NOMO-1 (cell line): ENCODE data around the gene GAGE12D.
"Not testable (repeated sequence)": the region's sequence is repeated elsewhere in the genome, so short reads cannot be mapped to it uniquely, and the experiment has no call there.

ENCODE experiments used
- DNase-seq, 2 experiments: peaks; one replicate each; lab custom pipeline; 2025; ENCODE audit not compliant: unreplicated experiment in 2 of 2; lab: John Stamatoyannopoulos, UW

GAGE12D gene

GRCh38 chrX:49541433-49541832, at the start of gene GAGE12D:
TSS of gene GAGE12D (plus strand) at chrX:49541733. CDS start at chrX:49542888, 1,155 bp downstream.
- not testable (repeated sequence) for DNase-seq

- DNase-seq: not testable (repeated sequence)
Measured at GRCh38 chrX:49531877-49532276, 9.7 kb upstream of the GAGE12D start, which contains the start of gene GAGE12C. TSS of gene GAGE12C (plus strand) at chrX:49532177. CDS start at chrX:49533332, 1,155 bp downstream.

GRCh38 chrX:49550989-49551388, 9.5 kb downstream of the GAGE12D start, which contains the start of gene GAGE12E:
TSS of gene GAGE12E (plus strand) at chrX:49551289. CDS start at chrX:49552444, 1,155 bp downstream.
- not testable (repeated sequence) for DNase-seq

- DNase-seq: not testable (repeated sequence)
Measured at GRCh38 chrX:49560542-49560941, 19.0 kb downstream of the GAGE12D start, which contains the start of gene GAGE12F. TSS of gene GAGE12F (plus strand) at chrX:49560842. CDS start at chrX:49561997, 1,155 bp downstream.

- not testable (repeated sequence) for DNase-seq
Measured at GRCh38 chrX:49568728-49569127, 27.2 kb downstream of the GAGE12D start.

- not testable (repeated sequence) for DNase-seq
Measured at GRCh38 chrX:49569152-49569551, 27.6 kb downstream of the GAGE12D start.

GRCh38 chrX:49570100-49570499, 28.6 kb downstream of the GAGE12D start, which contains the start of gene GAGE12G:
TSS of gene GAGE12G (plus strand) at chrX:49570400. CDS start at chrX:49571555, 1,155 bp downstream.
- DNase-seq: not testable (repeated sequence)

GRCh38 chrX:49579649-49580048, 38.1 kb downstream of the GAGE12D start, which contains the start of gene GAGE12H:
TSS of gene GAGE12H (plus strand) at chrX:49579949. CDS start at chrX:49581104, 1,155 bp downstream.
- not testable (repeated sequence) for DNase-seq

- not testable (repeated sequence) for DNase-seq
Measured at GRCh38 chrX:49589196-49589595, 47.7 kb downstream of the GAGE12D start, which contains the start of gene GAGE2A. TSS of gene GAGE2A (plus strand) at chrX:49589496. CDS start at chrX:49590651, 1,155 bp downstream.

GRCh38 chrX:49589769-49590478, 48.4 kb downstream of the GAGE12D start:
- not testable (repeated sequence) for DNase-seq

GRCh38 chrX:49590488-49590887, 49.0 kb downstream of the GAGE12D start:
- DNase-seq: not testable (repeated sequence)
